Erythroblast (primary cell): ENCODE results near the gene NBEA.

ENCODE experiments used
- DNase-seq, 2 experiments: peaks; one replicate each; lab custom pipeline; 2025; lab: John Stamatoyannopoulos, UW
- GATA1 ChIP-seq: IDR thresholded peaks from 2 replicates; pipeline ENCODE4 v1.6.1; 2011; ENCODE audit warnings: low read depth, mild to moderate bottlenecking, control low read depth, low read length, moderate library complexity
- POLR2A ChIP-seq: IDR thresholded peaks from 2 replicates; pipeline ENCODE4 v1.6.1; 2011; ENCODE audit warnings: mild to moderate bottlenecking, low read length

The NBEA gene

DNA sequence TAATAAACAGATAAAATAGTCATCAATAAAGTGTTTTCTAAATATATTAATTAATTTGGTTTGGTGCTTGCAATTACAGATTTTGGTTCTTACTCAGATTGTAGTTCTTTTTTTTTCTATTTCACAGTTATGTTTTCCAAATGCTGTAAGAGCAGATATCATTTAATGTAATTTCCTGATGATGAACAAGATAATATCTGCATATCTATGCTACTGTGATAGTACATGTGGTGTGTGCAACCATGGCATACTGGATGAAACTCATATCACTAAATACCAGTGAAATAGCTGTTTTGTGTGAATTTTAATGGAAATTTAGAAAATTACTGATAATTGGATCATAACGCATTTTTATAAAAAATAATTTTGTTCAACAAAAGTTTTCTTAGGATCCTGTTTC is 623.2 kb downstream of the NBEA start:
- DNase-seq: no peak
- TF ChIP-seq GATA1 (no peak), POLR2A (no peak)

DNA sequence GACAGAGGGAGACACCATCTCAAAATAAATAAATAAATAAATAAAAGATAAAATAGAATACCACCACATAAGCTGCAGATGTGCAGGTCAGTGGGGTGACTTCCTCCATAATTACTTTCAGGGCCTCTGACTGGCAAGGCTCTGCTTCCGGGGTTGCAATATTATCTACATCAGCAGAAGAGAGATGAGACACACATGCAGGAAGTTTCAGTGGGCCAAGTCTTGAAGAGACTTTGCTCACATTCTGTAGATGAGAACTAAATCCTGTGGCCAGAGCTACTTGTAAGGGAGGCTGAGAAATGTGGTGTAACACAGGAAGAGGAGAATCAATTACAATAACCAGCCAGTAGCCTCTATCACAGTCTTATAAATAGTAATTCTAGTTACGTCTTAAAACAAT is 624.3 kb downstream of the NBEA start:
- TF ChIP-seq POLR2A (no peak), GATA1 (no peak)
- DNase-seq: no peak

GRCh38 chr13:35567406-35567980 is 625.4 kb downstream of the NBEA start:
- TF ChIP-seq POLR2A: no peak
- TF ChIP-seq GATA1: no peak

DNA sequence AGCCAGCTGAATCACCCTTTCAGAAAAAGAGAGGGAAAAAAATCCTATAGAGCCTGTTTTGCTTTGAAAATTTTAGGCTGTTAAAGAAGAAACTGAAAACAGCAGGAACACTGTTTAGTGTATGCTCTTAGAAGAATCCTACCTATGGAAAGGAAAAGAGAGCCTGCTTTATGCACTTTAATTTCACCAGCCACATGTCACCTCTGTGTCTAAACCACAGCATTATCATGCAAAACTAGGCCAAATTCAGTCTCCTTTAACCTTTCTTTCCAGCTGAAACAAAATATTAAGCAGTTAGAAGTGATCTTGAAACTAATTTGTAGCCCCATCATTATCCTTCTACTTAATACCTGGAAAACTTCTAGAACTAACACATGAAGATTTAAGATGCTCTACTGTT is 631.6 kb downstream of the NBEA start:
- no peak for DNase-seq
- TF ChIP-seq GATA1 (no peak), POLR2A (no peak)

More at GRCh38 chr13:35567406-35567980, 625.4 kb downstream of the NBEA start:
- no peak for DNase-seq

- TF ChIP-seq POLR2A: no peak
- DNase-seq: no peak
Measured at GRCh38 chr13:35592457-35592856, 650.4 kb downstream of the NBEA start.

- DNase-seq: no peak
- no peak for TF ChIP-seq POLR2A
- no peak for TF ChIP-seq GATA1
Measured at GRCh38 chr13:35593651-35594050, 651.6 kb downstream of the NBEA start.

- no peak for DNase-seq
- no peak for TF ChIP-seq POLR2A
- no peak for TF ChIP-seq GATA1
Measured at GRCh38 chr13:35594096-35594495, 652.0 kb downstream of the NBEA start.

- TF ChIP-seq GATA1: no peak
- no peak for TF ChIP-seq POLR2A
- DNase-seq: no peak
Measured at GRCh38 chr13:35595181-35595580, 653.1 kb downstream of the NBEA start.

GRCh38 chr13:35596321-35597030 is 654.4 kb downstream of the NBEA start:
- no peak for DNase-seq
- TF ChIP-seq GATA1 (no peak), POLR2A (no peak)

DNA sequence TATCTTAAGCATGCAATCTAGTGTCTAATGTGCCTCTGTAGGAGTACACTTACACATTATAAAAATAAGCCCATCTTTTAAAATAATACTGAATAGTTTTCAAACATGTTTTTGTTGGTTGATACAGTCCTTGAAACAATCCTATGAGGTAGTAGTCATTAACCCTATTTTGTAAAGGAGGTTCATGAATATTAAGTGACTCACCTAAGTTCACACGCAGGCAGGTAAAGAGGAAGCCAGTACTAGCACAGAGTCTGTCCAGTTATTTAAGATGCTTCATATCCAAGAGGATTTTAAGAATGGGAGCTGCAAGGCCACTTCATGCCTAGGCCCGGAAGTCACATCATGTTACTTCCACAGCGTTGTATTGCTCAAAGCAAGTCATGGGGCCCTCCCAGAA is 655.4 kb downstream of the NBEA start:
- TF ChIP-seq POLR2A: no peak
- TF ChIP-seq GATA1: no peak
- DNase-seq: no peak

DNA sequence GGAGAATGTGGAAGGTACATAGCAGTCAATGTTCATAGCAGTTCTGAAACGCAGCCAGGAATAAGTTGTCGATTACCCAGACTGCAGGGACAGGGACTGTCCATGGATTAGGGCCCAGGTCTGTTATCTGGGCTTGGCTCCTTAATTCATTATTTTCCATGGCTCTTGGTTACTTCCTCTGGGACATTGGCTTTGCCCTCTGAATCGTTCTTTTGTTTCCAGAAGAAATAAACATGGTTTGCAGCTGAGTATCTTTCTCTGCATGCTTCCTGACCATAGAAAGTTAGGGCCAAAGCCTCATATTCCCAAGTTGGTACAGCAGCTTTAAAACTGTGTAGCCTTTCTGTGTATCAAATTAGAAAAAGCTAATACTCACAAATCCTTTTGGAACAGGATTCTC is 656.2 kb downstream of the NBEA start:
- no peak for TF ChIP-seq POLR2A
- no peak for TF ChIP-seq GATA1
- no peak for DNase-seq

DNA sequence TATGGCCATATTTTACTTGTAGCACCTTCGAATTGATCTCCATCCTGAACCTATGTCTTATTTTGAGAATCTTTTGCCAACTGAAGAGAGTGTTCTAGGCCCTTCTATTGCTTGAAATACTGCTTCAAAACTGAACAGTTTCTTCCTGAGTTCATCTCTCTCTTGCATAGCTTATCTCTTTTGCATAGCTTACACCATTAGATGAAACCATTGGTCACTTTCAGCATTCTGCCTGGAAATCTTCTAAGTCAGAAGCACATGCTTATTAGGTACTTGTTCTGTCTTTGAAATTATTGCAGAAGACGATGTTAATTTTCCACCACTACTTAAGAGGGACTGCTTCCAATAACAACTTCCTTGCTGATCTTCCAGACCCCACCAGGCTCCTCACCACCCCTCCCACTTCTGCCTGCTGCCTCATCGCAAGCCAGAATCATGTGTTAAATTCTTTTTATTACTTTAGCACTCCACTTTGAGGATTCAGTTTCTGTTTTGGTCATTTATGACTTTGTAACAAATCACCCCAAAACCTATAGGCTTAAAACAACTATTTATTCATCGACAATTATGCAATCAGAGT is 656.8 kb downstream of the NBEA start:
- DNase-seq: no peak
- TF ChIP-seq POLR2A (no peak), GATA1 (no peak)

DNA sequence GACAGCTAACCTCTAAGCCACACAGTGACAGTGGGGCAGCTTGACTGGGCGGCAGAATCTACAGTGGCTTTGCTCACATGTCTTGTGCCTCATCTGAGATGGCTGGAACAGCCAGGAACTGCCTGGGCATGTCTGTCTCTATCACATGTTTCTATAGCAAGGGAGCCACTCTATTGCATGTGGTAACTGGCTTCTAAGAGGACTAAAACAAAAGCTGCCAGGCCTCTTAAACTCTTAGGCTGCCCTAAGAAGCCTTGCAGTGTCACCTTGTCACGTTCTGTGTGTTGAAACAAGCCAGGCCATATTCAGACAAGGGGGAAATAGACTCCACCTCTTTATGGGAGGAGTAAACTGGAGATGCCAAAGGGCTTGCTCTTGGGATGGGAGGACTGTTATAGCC is 657.3 kb downstream of the NBEA start:
- TF ChIP-seq GATA1: no peak
- TF ChIP-seq POLR2A: no peak
- DNase-seq: no peak

GRCh38 chr13:35600137-35600536 is 658.1 kb downstream of the NBEA start:
- no peak for TF ChIP-seq GATA1
- no peak for TF ChIP-seq POLR2A
- DNase-seq: no peak
